ENCODE measurements around the gene CACNA1S.

Gene CACNA1S

GRCh38 chr1:201128476-201128875, 16.2 kb upstream of the CACNA1S start:
- Histone ChIP-seq H3K4me3 (ENCODE audit: low read depth, low read length) (no peak overlapping the region), H4K91ac (ENCODE audit: low read depth, low read length) (no peak overlapping the region), H3K14ac (ENCODE audit: low read length) (no peak overlapping the region), H3K23ac (ENCODE audit: low read length) (no peak overlapping the region), H3K79me2 (ENCODE audit: control insufficient read depth, insufficient read depth, low read length, poor library complexity) (no peaks in the 10 kb centered on the region), H4K12ac (ENCODE audit: low read depth, low read length) (no peak overlapping the region), H3K18ac (ENCODE audit: low read length) (no peak overlapping the region), H3K27me3 (ENCODE audit: insufficient read depth, low read length) (no peaks in the 10 kb centered on the region), H2BK120ac (ENCODE audit: insufficient read depth, low read length, poor library complexity) (no peak overlapping the region), H2AK5ac (ENCODE audit: low read length) (no peak overlapping the region), H3K4me1 (ENCODE audit: control insufficient read depth in 1 of 2, insufficient read depth in 2 of 2, low read length in 2 of 2) (no peaks in the 10 kb centered on the region), H2BK5ac (ENCODE audit: low read depth, low read length, poor library complexity) (no peak overlapping the region), H2AFZ (ENCODE audit: insufficient read depth, low read length, poor library complexity) (no peak overlapping the region), H3K4ac (ENCODE audit: low read depth, low read length) (no peak overlapping the region), H2BK12ac (ENCODE audit: low read length) (no peak overlapping the region), H3K9ac (ENCODE audit: low read length) (no peak overlapping the region), H3K9me3 (ENCODE audit: insufficient read depth, low read depth, low read length) (no peaks in the 10 kb centered on the region), H3K36me3 (ENCODE audit: control insufficient read depth in 1 of 2, insufficient read depth in 2 of 2, low read length in 2 of 2) (peaks cover 0 to 2% of the 10 kb centered on the region in 2 experiments), H3K4me2 (ENCODE audit: low read length) (no peak overlapping the region), H4K8ac (ENCODE audit: low read depth, low read length) (no peak overlapping the region), H3K27ac (ENCODE audit: low read depth, low read length) (no peak overlapping the region), H3K79me1 (ENCODE audit: low read length) (no peaks in the 10 kb centered on the region)
- DNase-seq, result no peak
- no CpG with 5 or more reads among the region's 9 CpGs for WGBS (ENCODE audit: extremely low coverage, insufficient coverage, insufficient read length)

- no peak overlapping the region for H2AK5ac ChIP-seq (ENCODE audit: low read length)
- H3K4me3 ChIP-seq (ENCODE audit: low read depth, low read length), result no peak overlapping the region
- H3K9me3 ChIP-seq (ENCODE audit: insufficient read depth, low read depth, low read length), result no peaks in the 10 kb centered on the region
- WGBS (ENCODE audit: extremely low coverage, insufficient coverage, insufficient read length), result no CpG with 5 or more reads among the region's 17 CpGs
- no peak overlapping the region for H2BK120ac ChIP-seq (ENCODE audit: insufficient read depth, low read length, poor library complexity)
- no peak overlapping the region for H3K9ac ChIP-seq (ENCODE audit: low read length)
- H3K36me3 ChIP-seq (ENCODE audit: control insufficient read depth in 1 of 2, insufficient read depth in 2 of 2, low read length in 2 of 2), result peaks cover 0 to 2% of the 10 kb centered on the region in 2 experiments
- no peak overlapping the region for H3K4me2 ChIP-seq (ENCODE audit: low read length)
- no peak overlapping the region for H3K14ac ChIP-seq (ENCODE audit: low read length)
- H3K27me3 ChIP-seq (ENCODE audit: insufficient read depth, low read length), result no peaks in the 10 kb centered on the region
- no peak overlapping the region for H2BK5ac ChIP-seq (ENCODE audit: low read depth, low read length, poor library complexity)
- H3K27ac ChIP-seq (ENCODE audit: low read depth, low read length), result no peak overlapping the region
- no peaks in the 10 kb centered on the region for H3K79me1 ChIP-seq (ENCODE audit: low read length)
- no peaks in the 10 kb centered on the region for H3K4me1 ChIP-seq (ENCODE audit: control insufficient read depth in 1 of 2, insufficient read depth in 2 of 2, low read length in 2 of 2)
- no peak overlapping the region for H2BK12ac ChIP-seq (ENCODE audit: low read length)
- no peak overlapping the region for H2AFZ ChIP-seq (ENCODE audit: insufficient read depth, low read length, poor library complexity)
- no peak overlapping the region for H3K4ac ChIP-seq (ENCODE audit: low read depth, low read length)
- no peak overlapping the region for H4K8ac ChIP-seq (ENCODE audit: low read depth, low read length)
- no peak overlapping the region for H3K18ac ChIP-seq (ENCODE audit: low read length)
- H4K91ac ChIP-seq (ENCODE audit: low read depth, low read length), result no peak overlapping the region
- no peak overlapping the region for H3K23ac ChIP-seq (ENCODE audit: low read length)
- H3K79me2 ChIP-seq (ENCODE audit: control insufficient read depth, insufficient read depth, low read length, poor library complexity), result no peaks in the 10 kb centered on the region
- DNase-seq, result no peak
- H4K12ac ChIP-seq (ENCODE audit: low read depth, low read length), result no peak overlapping the region
Measured at GRCh38 chr1:201127755-201128455, 15.7 kb upstream of the CACNA1S start.

GRCh38 chr1:201126832-201127754, 14.9 kb upstream of the CACNA1S start, which contains the start of gene ASCL5:
ASCL5 (minus strand) TSS chr1:201127184; CDS start chr1:201115372, 11,812 bp downstream.
- Histone ChIP-seq H3K36me3 (ENCODE audit: control insufficient read depth in 1 of 2, insufficient read depth in 2 of 2, low read length in 2 of 2) (no peaks in the 10 kb centered on the region), H2BK120ac (ENCODE audit: insufficient read depth, low read length, poor library complexity) (no peak within 1 kb of the TSS), H3K4ac (ENCODE audit: low read depth, low read length) (no peak within 1 kb of the TSS), H2BK5ac (ENCODE audit: low read depth, low read length, poor library complexity) (no peak within 1 kb of the TSS), H3K4me2 (ENCODE audit: low read length) (no peak within 1 kb of the TSS), H3K14ac (ENCODE audit: low read length) (no peak within 1 kb of the TSS), H4K91ac (ENCODE audit: low read depth, low read length) (no peak within 1 kb of the TSS), H4K12ac (ENCODE audit: low read depth, low read length) (no peak within 1 kb of the TSS), H3K9me3 (ENCODE audit: insufficient read depth, low read depth, low read length) (no peaks in the 10 kb centered on the region), H3K9ac (ENCODE audit: low read length) (no peak within 1 kb of the TSS), H3K27ac (ENCODE audit: low read depth, low read length) (no peak within 1 kb of the TSS), H4K8ac (ENCODE audit: low read depth, low read length) (no peak within 1 kb of the TSS), H2AK5ac (ENCODE audit: low read length) (no peak within 1 kb of the TSS), H2BK12ac (ENCODE audit: low read length) (no peak within 1 kb of the TSS), H3K18ac (ENCODE audit: low read length) (no peak within 1 kb of the TSS), H3K4me3 (ENCODE audit: low read depth, low read length) (no peak within 1 kb of the TSS), H3K79me1 (ENCODE audit: low read length) (no peaks in the 10 kb centered on the region), H3K4me1 (ENCODE audit: control insufficient read depth in 1 of 2, insufficient read depth in 2 of 2, low read length in 2 of 2) (no peaks in the 10 kb centered on the region), H3K79me2 (ENCODE audit: control insufficient read depth, insufficient read depth, low read length, poor library complexity) (no peaks in the 10 kb centered on the region), H3K23ac (ENCODE audit: low read length) (no peak within 1 kb of the TSS), H2AFZ (ENCODE audit: insufficient read depth, low read length, poor library complexity) (no peak within 1 kb of the TSS), H3K27me3 (ENCODE audit: insufficient read depth, low read length) (no peaks in the 10 kb centered on the region)
- no CpG with 5 or more reads among the region's 24 CpGs for WGBS (ENCODE audit: extremely low coverage, insufficient coverage, insufficient read length)
- DNase-seq, result no peak

GRCh38 chr1:201126463-201126831, 14.2 kb upstream of the CACNA1S start:
- Histone ChIP-seq H3K9me3 (ENCODE audit: insufficient read depth, low read depth, low read length) (no peaks in the 10 kb centered on the region), H3K18ac (ENCODE audit: low read length) (no peak overlapping the region), H3K27me3 (ENCODE audit: insufficient read depth, low read length) (no peaks in the 10 kb centered on the region), H2AK5ac (ENCODE audit: low read length) (no peak overlapping the region), H3K4me1 (ENCODE audit: control insufficient read depth in 1 of 2, insufficient read depth in 2 of 2, low read length in 2 of 2) (no peaks in the 10 kb centered on the region), H3K14ac (ENCODE audit: low read length) (no peak overlapping the region), H3K36me3 (ENCODE audit: control insufficient read depth in 1 of 2, insufficient read depth in 2 of 2, low read length in 2 of 2) (no peaks in the 10 kb centered on the region), H3K79me2 (ENCODE audit: control insufficient read depth, insufficient read depth, low read length, poor library complexity) (no peaks in the 10 kb centered on the region), H3K27ac (ENCODE audit: low read depth, low read length) (no peak overlapping the region), H3K4me3 (ENCODE audit: low read depth, low read length) (no peak overlapping the region), H2BK12ac (ENCODE audit: low read length) (no peak overlapping the region), H3K79me1 (ENCODE audit: low read length) (no peaks in the 10 kb centered on the region), H3K4ac (ENCODE audit: low read depth, low read length) (no peak overlapping the region), H2BK120ac (ENCODE audit: insufficient read depth, low read length, poor library complexity) (no peak overlapping the region), H2BK5ac (ENCODE audit: low read depth, low read length, poor library complexity) (no peak overlapping the region), H4K8ac (ENCODE audit: low read depth, low read length) (no peak overlapping the region), H3K9ac (ENCODE audit: low read length) (no peak overlapping the region), H3K4me2 (ENCODE audit: low read length) (no peak overlapping the region), H4K91ac (ENCODE audit: low read depth, low read length) (no peak overlapping the region), H2AFZ (ENCODE audit: insufficient read depth, low read length, poor library complexity) (no peak overlapping the region), H4K12ac (ENCODE audit: low read depth, low read length) (no peak overlapping the region), H3K23ac (ENCODE audit: low read length) (no peak overlapping the region)
- DNase-seq, result no peak
- no CpG with 5 or more reads among the region's 3 CpGs for WGBS (ENCODE audit: extremely low coverage, insufficient coverage, insufficient read length)

Measured in trophoblast cell (in vitro differentiated cells and primary cell).